GM12891 (cell line): ENCODE measurements around the gene KLRF1.

Source experiments
- POLR2A ChIP-seq: IDR thresholded peaks from 2 replicates; pipeline ENCODE4 v1.6.1; 2011; ENCODE audit warnings: low read depth, low read length, control low read depth
- POLR2AphosphoS5 ChIP-seq: IDR thresholded peaks from 2 replicates; pipeline ENCODE4 v1.6.1; 2011; ENCODE audit warnings: low read depth, low read length, control low read depth
- TAF1 ChIP-seq: IDR thresholded peaks from 2 replicates; pipeline ENCODE4 v1.6.1; 2011; ENCODE audit warnings: low read depth, low read length, control low read depth

GRCh38 chr12:9827209-9827888, at the start of gene KLRF1:
- TF ChIP-seq POLR2A: no peak
- TF ChIP-seq POLR2AphosphoS5: no peak
- TF ChIP-seq TAF1: no peak
